Lower lobe of right lung (tissue), 2 donors: ENCODE results near the gene BEND5. TPM values are rescaled to one million over a fixed set of nuclear protein-coding genes. Genes with fewer than 3 reads are reported as not detected.
A peak's percentile ranks its signal among the peaks of the same experiment; 100 is the strongest.

Source experiments
- ATAC-seq, 2 donors: fragments of 200-7000 bp; cut with Tn5 transposase; one replicate each; pipeline ENCODE4 v1.9.1; 2020 to 2022; ENCODE audit warnings: mild to moderate bottlenecking in 2 of 2, moderate library complexity in 2 of 2
- DNase-seq: peaks from one replicate; pipeline ENCODE4 v3.0.0-alpha.2; 2020
- H3K27ac ChIP-seq: fragments of 200-600 bp; one replicate; pipeline ENCODE4 v1.8.0; 2022
- H3K27me3 ChIP-seq: fragments of 200-600 bp; one replicate; pipeline ENCODE4 v1.8.0; 2022; ENCODE audit warnings: low read depth
- H3K36me3 ChIP-seq: fragments of 200-600 bp; one replicate; pipeline ENCODE4 v1.8.0; 2022; ENCODE audit warnings: mild to moderate bottlenecking
- H3K4me1 ChIP-seq: fragments of 200-600 bp; one replicate; pipeline ENCODE4 v1.8.0; 2022
- H3K4me3 ChIP-seq: fragments of 200-600 bp; one replicate; pipeline ENCODE4 v1.8.0; 2022; ENCODE audit warnings: mild to moderate bottlenecking
- H3K9me3 ChIP-seq: fragments of 200-600 bp; one replicate; pipeline ENCODE4 v1.8.0; 2022
- CTCF ChIP-seq: fragments of 200-600 bp; IDR thresholded peaks from one replicate; pipeline ENCODE4 v1.8.0; 2022; ENCODE audit warnings: antibody characterized with exemption, mild to moderate bottlenecking
- intact Hi-C: fragments of 100-400 bp; cut with DNase I; formaldehyde crosslinking; loops from one replicate; pipeline ENCODE4 v1.11.0; 2022
- total RNA-seq: library from RNA; stranded (reverse); fragmentation: NEBNext Ultra II Directional; extraction: Animal tissue kit (Norgen Biotek cat#: 25700); gene quantifications from one replicate; pipeline ENCODE4 v1.2.1, GENCODE V29; 2021
- donor health status: DM: no; HTN: yes; CAD: no; lungs with severe emphysema.

Gene BEND5
- total RNA-seq, 1 donor from 2014 or later = 4.3 TPM

- no peaks in the 10 kb centered on the region for H3K9me3 ChIP-seq
- ATAC-seq (peak; percentile 45 to 61), DNase-seq (peak; percentile 71)
- peak; percentile 94 for TF ChIP-seq CTCF
- H3K4me1 ChIP-seq = no peaks in the 10 kb centered on the region
- H3K36me3 ChIP-seq = no peaks in the 10 kb centered on the region
- peaks cover 3% of the 10 kb centered on the region for H3K27me3 ChIP-seq
- no peak overlapping the region for H3K27ac ChIP-seq
- no peak overlapping the region for H3K4me3 ChIP-seq
- intact Hi-C loops = no loop called here
Measured at GRCh38 chr1:48697066-48697707, 79.5 kb downstream of the BEND5 start.

GRCh38 chr1:48695161-48695560 is 81.5 kb downstream of the BEND5 start:
- intact Hi-C loops = no loop called here
- H3K4me1 ChIP-seq = no peaks in the 10 kb centered on the region
- no peak overlapping the region for H3K27ac ChIP-seq
- no peak overlapping the region for H3K4me3 ChIP-seq
- no peak for DNase-seq
- H3K9me3 ChIP-seq = no peaks in the 10 kb centered on the region
- TF ChIP-seq CTCF = no peak
- H3K27me3 ChIP-seq = peaks cover 1% of the 10 kb centered on the region
- no peak for ATAC-seq
- no peaks in the 10 kb centered on the region for H3K36me3 ChIP-seq

- no peaks in the 10 kb centered on the region for H3K36me3 ChIP-seq
- intact Hi-C loops = no loop called here
- no peak for TF ChIP-seq CTCF
- no peak for DNase-seq
- no peaks in the 10 kb centered on the region for H3K9me3 ChIP-seq
- no peaks in the 10 kb centered on the region for H3K4me1 ChIP-seq
- peak; percentile 53 to 58 for ATAC-seq
- no peaks in the 10 kb centered on the region for H3K27me3 ChIP-seq
- no peak overlapping the region for H3K27ac ChIP-seq
- H3K4me3 ChIP-seq = no peak overlapping the region
Measured at GRCh38 chr1:48693674-48694320, 82.9 kb downstream of the BEND5 start.

GRCh38 chr1:48693180-48693579 is 83.5 kb downstream of the BEND5 start:
- no peaks in the 10 kb centered on the region for H3K4me1 ChIP-seq
- no peak overlapping the region for H3K27ac ChIP-seq
- DNase-seq (no peak), ATAC-seq (no peak)
- TF ChIP-seq CTCF = no peak
- no peaks in the 10 kb centered on the region for H3K36me3 ChIP-seq
- intact Hi-C loops = no loop called here
- no peak overlapping the region for H3K4me3 ChIP-seq
- no peaks in the 10 kb centered on the region for H3K27me3 ChIP-seq
- H3K9me3 ChIP-seq = no peaks in the 10 kb centered on the region

GRCh38 chr1:48692235-48692634 is 84.5 kb downstream of the BEND5 start:
- no peaks in the 10 kb centered on the region for H3K9me3 ChIP-seq
- no peak for DNase-seq
- no peak for ATAC-seq
- H3K27ac ChIP-seq = no peak overlapping the region
- intact Hi-C loops = no loop called here
- H3K4me1 ChIP-seq = no peaks in the 10 kb centered on the region
- H3K4me3 ChIP-seq = no peak overlapping the region
- H3K36me3 ChIP-seq = no peaks in the 10 kb centered on the region
- H3K27me3 ChIP-seq = no peaks in the 10 kb centered on the region
- TF ChIP-seq CTCF = no peak
